ENCODE data around the gene GAGE12J.

DNA sequence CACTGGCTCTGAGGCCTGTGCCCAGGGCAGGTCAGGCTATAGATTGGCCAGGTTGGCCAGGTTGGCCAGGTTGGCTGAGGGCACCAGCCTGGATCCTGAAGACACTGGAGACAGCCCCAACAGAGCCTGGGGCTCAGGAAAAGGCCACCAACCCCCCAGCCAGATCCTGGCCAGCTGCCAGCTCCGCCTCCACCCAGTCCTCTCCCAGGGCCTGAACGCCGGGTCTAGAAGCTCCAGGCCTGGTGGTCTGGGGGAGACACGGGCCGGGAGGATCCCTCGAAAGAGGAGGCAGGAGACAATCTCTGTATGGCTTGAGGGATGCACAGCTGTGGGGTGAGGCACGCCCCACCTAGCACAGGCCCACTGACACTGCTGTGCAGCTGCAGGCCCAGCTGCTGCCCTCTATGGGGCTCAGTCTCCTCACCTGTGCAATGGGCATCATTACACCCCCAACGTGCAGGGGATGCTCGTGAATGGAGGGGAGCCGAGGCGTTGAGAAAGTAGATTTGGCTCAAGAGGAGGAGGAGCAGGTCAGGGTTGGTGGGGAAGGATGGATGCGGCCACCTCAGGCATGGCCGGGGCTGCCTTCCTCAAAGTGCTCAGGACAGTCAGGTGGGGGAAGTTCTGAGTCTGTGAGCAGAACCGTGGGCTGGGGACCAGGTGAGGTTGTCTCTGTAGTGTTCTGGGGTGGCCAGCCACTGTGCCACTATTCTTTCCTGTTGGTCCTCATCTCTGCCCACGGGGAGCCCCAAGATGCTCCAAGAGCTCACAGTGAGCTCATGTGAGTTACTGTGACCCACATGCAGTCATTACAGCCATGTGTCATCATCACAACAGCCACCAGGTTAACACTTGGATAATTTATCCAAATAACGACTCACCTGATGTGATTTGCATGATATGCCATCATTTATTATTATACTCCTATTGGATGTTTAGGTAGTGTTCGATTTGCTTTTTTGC is 29.2 kb upstream of the GAGE12J start:
- TF ChIP-seq, protein P1, sequence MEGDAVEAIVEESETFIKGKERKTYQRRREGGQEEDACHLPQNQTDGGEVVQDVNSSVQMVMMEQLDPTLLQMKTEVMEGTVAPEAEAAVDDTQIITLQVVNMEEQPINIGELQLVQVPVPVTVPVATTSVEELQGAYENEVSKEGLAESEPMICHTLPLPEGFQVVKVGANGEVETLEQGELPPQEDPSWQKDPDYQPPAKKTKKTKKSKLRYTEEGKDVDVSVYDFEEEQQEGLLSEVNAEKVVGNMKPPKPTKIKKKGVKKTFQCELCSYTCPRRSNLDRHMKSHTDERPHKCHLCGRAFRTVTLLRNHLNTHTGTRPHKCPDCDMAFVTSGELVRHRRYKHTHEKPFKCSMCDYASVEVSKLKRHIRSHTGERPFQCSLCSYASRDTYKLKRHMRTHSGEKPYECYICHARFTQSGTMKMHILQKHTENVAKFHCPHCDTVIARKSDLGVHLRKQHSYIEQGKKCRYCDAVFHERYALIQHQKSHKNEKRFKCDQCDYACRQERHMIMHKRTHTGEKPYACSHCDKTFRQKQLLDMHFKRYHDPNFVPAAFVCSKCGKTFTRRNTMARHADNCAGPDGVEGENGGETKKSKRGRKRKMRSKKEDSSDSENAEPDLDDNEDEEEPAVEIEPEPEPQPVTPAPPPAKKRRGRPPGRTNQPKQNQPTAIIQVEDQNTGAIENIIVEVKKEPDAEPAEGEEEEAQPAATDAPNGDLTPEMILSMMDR (IDR thresholded peaks at IDR 0.05; ENCODE audit: extremely low read depth in 1 of 2, insufficient read depth in 1 of 2, low read depth in 1 of 2, low read length in 2 of 2) = no peak
- TF ChIP-seq POLR2A (IDR thresholded peaks at IDR 0.05; ENCODE audit: low read depth, low read length) (no peak), JUN (IDR thresholded peaks at IDR 0.05; ENCODE audit: borderline replicate concordance, insufficient read depth, insufficient read length, low read depth) (no peak), MAX (IDR thresholded peaks at IDR 0.05; ENCODE audit: insufficient read depth, insufficient read length) (no peak), GATA2 (IDR thresholded peaks at IDR 0.05; ENCODE audit: insufficient read depth, insufficient read length, low read depth, low read length) (no peak), MYC (IDR thresholded peaks at IDR 0.05; ENCODE audit: low read depth, low read length) (no peak)

All from endothelial cell of umbilical vein (primary cell).